NCI-H1105 (cell line): ENCODE results near the gene ARL14EP.

Experiments used
- DNase-seq: peaks from one replicate; lab custom pipeline; 2025; lab: John Stamatoyannopoulos, UW

The ARL14EP gene

GRCh38 chr11:30322826-30323710, at the start of gene ARL14EP:
ARL14EP (plus strand) TSS chr11:30323104; CDS start chr11:30330949, 7,845 bp downstream.
- peak; percentile 95 for DNase-seq

- no peak for DNase-seq
Measured at GRCh38 chr11:30277176-30277575, 45.7 kb upstream of the ARL14EP start.

- DNase-seq: no peak
Measured at GRCh38 chr11:30279796-30280195, 43.1 kb upstream of the ARL14EP start.

GRCh38 chr11:30281476-30282288, 41.2 kb upstream of the ARL14EP start:
- DNase-seq: no peak

- no peak for DNase-seq
Measured at GRCh38 chr11:30282289-30282631, 40.6 kb upstream of the ARL14EP start.

GRCh38 chr11:30284836-30285235, 38.1 kb upstream of the ARL14EP start:
- no peak for DNase-seq

- DNase-seq: no peak
Measured at GRCh38 chr11:30285416-30286121, 37.3 kb upstream of the ARL14EP start.

GRCh38 chr11:30291331-30291730, 31.6 kb upstream of the ARL14EP start:
- DNase-seq: no peak

- no peak for DNase-seq
Measured at GRCh38 chr11:30292545-30292944, 30.4 kb upstream of the ARL14EP start.

GRCh38 chr11:30295178-30295885, 27.6 kb upstream of the ARL14EP start:
- DNase-seq: no peak

GRCh38 chr11:30304620-30305019, 18.3 kb upstream of the ARL14EP start:
- no peak for DNase-seq

GRCh38 chr11:30310623-30311022, 12.3 kb upstream of the ARL14EP start:
- no peak for DNase-seq

GRCh38 chr11:30311189-30311588, 11.7 kb upstream of the ARL14EP start:
- no peak for DNase-seq

GRCh38 chr11:30312243-30312642, 10.7 kb upstream of the ARL14EP start:
- no peak for DNase-seq

- no peak for DNase-seq
Measured at GRCh38 chr11:30313580-30313979, 9.3 kb upstream of the ARL14EP start.

- no peak for DNase-seq
Measured at GRCh38 chr11:30314625-30315024, 8.3 kb upstream of the ARL14EP start.

- DNase-seq: no peak
Measured at GRCh38 chr11:30316237-30316636, 6.7 kb upstream of the ARL14EP start.

GRCh38 chr11:30317030-30317429, 5.9 kb upstream of the ARL14EP start:
- DNase-seq: no peak

GRCh38 chr11:30321321-30321720, 1.6 kb upstream of the ARL14EP start:
- no peak for DNase-seq

GRCh38 chr11:30322191-30322590, 713 bp upstream of the ARL14EP start:
- no peak for DNase-seq

- DNase-seq: no peak
Measured at GRCh38 chr11:30326114-30326778, 3.3 kb downstream of the ARL14EP start.
